ENCODE results near the gene SLC30A4. TPM values are rescaled to one million over a fixed set of nuclear protein-coding genes. Genes with fewer than 3 reads are reported as not detected.
A peak's percentile ranks its signal among the peaks of the same experiment; 100 is the strongest.

The SLC30A4 gene
- total and polyA plus RNA-seq, 4 donors: 1.0 to 7.8 (median 2.9) TPM

- H3K9me3 ChIP-seq (ENCODE audit: control insufficient read depth in 4 of 4, insufficient read depth in 3 of 4, low read length in 3 of 4): no peaks in the 10 kb centered on the region
- WGBS, 2 donors: 30 to 40% methylated on average over 2 of the region's 2 CpGs
- H3K4me1 ChIP-seq (ENCODE audit: control insufficient read depth in 5 of 5, insufficient read depth in 5 of 5, low read length in 5 of 5): no peaks in the 10 kb centered on the region
These were observed 53.5 kb downstream of the SLC30A4 start for GRCh38 chr15:45469027-45469426.

DNA sequence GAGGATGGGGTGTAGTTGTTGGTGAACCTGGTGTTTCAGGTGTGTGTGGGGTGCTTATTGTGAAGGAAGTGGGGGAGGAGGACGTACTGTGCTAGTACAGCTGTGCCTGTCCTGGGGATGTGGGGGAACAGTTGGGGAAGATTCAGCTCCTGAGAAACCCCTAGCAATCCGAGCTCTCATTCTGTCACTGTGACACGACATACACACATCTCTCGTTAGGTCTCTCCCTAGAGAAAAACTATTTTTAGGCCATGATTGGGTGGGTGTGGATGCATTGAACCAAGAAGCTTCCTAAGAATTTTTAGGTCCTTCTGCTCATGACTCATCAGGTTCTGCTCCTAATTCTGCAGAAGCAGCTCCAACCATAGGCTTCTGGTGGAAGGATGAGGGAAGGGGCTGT, 54.3 kb downstream of the SLC30A4 start:
- no peak for ATAC-seq (ENCODE audit: insufficient read depth, low FRiP score)
- Histone ChIP-seq H3K9ac (ENCODE audit: insufficient read depth in 1 of 2, low read length in 2 of 2) (no peak overlapping the region), H3K4me1 (ENCODE audit: control insufficient read depth in 5 of 5, insufficient read depth in 5 of 5, low read length in 5 of 5) (no peaks in the 10 kb centered on the region), H3K9me3 (ENCODE audit: control insufficient read depth in 4 of 4, insufficient read depth in 3 of 4, low read length in 3 of 4) (no peaks in the 10 kb centered on the region), H3K4me3 (no peak overlapping the region), H3K36me3 (ENCODE audit: control insufficient read depth in 4 of 4, insufficient read depth in 4 of 4, low read length in 4 of 4) (no peaks in the 10 kb centered on the region), H3K27ac (ENCODE audit: low read depth in 1 of 2, low read length in 1 of 2) (no peak overlapping the region), H3K27me3 (ENCODE audit: control insufficient read depth in 3 of 3, insufficient read depth in 3 of 3, low read length in 2 of 3) (peaks cover 0 to 9% (median 6%) of the 10 kb centered on the region in 3 donors)
- no peak for DNase-seq
- no peak for TF ChIP-seq CTCF (IDR thresholded peaks at IDR 0.05; ENCODE audit: control extremely low read depth, extremely low read depth)
- 70 to 86% methylated on average over 4 of the region's 4 CpGs for WGBS, 2 donors

More at GRCh38 chr15:45469027-45469426, 53.5 kb downstream of the SLC30A4 start:
- no peak for ATAC-seq (ENCODE audit: insufficient read depth, low FRiP score)
- TF ChIP-seq CTCF (IDR thresholded peaks at IDR 0.05; ENCODE audit: control extremely low read depth, extremely low read depth): no peak
- H3K27me3 ChIP-seq (ENCODE audit: control insufficient read depth in 3 of 3, insufficient read depth in 3 of 3, low read length in 2 of 3): peaks cover 0 to 9% (median 6%) of the 10 kb centered on the region in 3 donors
- H3K27ac ChIP-seq (ENCODE audit: low read depth in 1 of 2, low read length in 1 of 2): no peak overlapping the region
- DNase-seq: no peak
- H3K36me3 ChIP-seq (ENCODE audit: control insufficient read depth in 4 of 4, insufficient read depth in 4 of 4, low read length in 4 of 4): no peaks in the 10 kb centered on the region
- H3K9ac ChIP-seq (ENCODE audit: insufficient read depth in 1 of 2, low read length in 2 of 2): no peak overlapping the region
- no peak overlapping the region for H3K4me3 ChIP-seq

- TF ChIP-seq CTCF (IDR thresholded peaks at IDR 0.05; ENCODE audit: control extremely low read depth, extremely low read depth): peak; percentile 79
- H3K9ac ChIP-seq (ENCODE audit: insufficient read depth in 1 of 2, low read length in 2 of 2): no peak overlapping the region
- H3K4me3 ChIP-seq: no peak overlapping the region
- H3K36me3 ChIP-seq (ENCODE audit: control insufficient read depth in 4 of 4, insufficient read depth in 4 of 4, low read length in 4 of 4): no peaks in the 10 kb centered on the region
- H3K4me1 ChIP-seq (ENCODE audit: control insufficient read depth in 5 of 5, insufficient read depth in 5 of 5, low read length in 5 of 5): peaks cover 0 to 4% (median 0%) of the 10 kb centered on the region in 5 donors
- DNase-seq (peak; percentile 65 to 73 (median 71)), ATAC-seq (ENCODE audit: insufficient read depth, low FRiP score) (no peak)
- H3K27ac ChIP-seq (ENCODE audit: low read depth in 1 of 2, low read length in 1 of 2): no peak overlapping the region
- H3K9me3 ChIP-seq (ENCODE audit: control insufficient read depth in 4 of 4, insufficient read depth in 3 of 4, low read length in 3 of 4): no peaks in the 10 kb centered on the region
- WGBS, 2 donors: 7% methylated on average over 12 of the region's 12 CpGs
- peaks cover 0 to 4% (median 0%) of the 10 kb centered on the region in 3 donors for H3K27me3 ChIP-seq (ENCODE audit: control insufficient read depth in 3 of 3, insufficient read depth in 3 of 3, low read length in 2 of 3)
These were observed 63.7 kb downstream of the SLC30A4 start for GRCh38 chr15:45458746-45459403.

Data from lung (tissue), 12 donors.